Mesenteric fat pad (tissue), 1 donor: Measurements from ENCODE around the gene LHX3. TPM values are rescaled to one million over a fixed set of nuclear protein-coding genes. Genes with fewer than 3 reads are reported as not detected.

Experiments
- DNase-seq: peaks from one replicate; pipeline ENCODE4 v3.0.0-alpha.2; 2020; ENCODE audit warnings: low spot score
- total RNA-seq: library from RNA; stranded (reverse); fragmentation: NEBNext Ultra II Directional; extraction: Animal tissue kit (Norgen Biotek cat#: 25700); gene quantifications from one replicate; pipeline ENCODE4 v1.2.1, GENCODE V29; 2021
- donor health status: DM: yes; HTN: yes; CAD: no.

Gene LHX3
- total RNA-seq, 1 donor from 2014 or later, result not detected

- no peak for DNase-seq
These were observed 4.3 kb upstream of the LHX3 start for GRCh38 chr9:136209232-136209631.

GRCh38 chr9:136208675-136209074 is 3.7 kb upstream of the LHX3 start:
- DNase-seq, result no peak

GRCh38 chr9:136207616-136208015 is 2.7 kb upstream of the LHX3 start:
- no peak for DNase-seq

GRCh38 chr9:136206602-136207275 is 1.8 kb upstream of the LHX3 start:
- DNase-seq, result no peak

GRCh38 chr9:136205707-136205992 is 722 bp upstream of the LHX3 start:
- DNase-seq, result no peak

GRCh38 chr9:136204145-136204805 is 653 bp downstream of the LHX3 start:
- no peak for DNase-seq

- DNase-seq, result no peak
These were observed 1.4 kb downstream of the LHX3 start for GRCh38 chr9:136203408-136204144.

GRCh38 chr9:136202454-136203407 is 2.2 kb downstream of the LHX3 start:
- no peak for DNase-seq

GRCh38 chr9:136201609-136202453 is 3.1 kb downstream of the LHX3 start:
- DNase-seq, result no peak

GRCh38 chr9:136201174-136201573 is 3.8 kb downstream of the LHX3 start:
- DNase-seq, result no peak

GRCh38 chr9:136200424-136200823 is 4.5 kb downstream of the LHX3 start:
- DNase-seq, result no peak

- no peak for DNase-seq
These were observed 5.3 kb downstream of the LHX3 start for GRCh38 chr9:136199391-136200288.

- DNase-seq, result no peak
These were observed 6.3 kb downstream of the LHX3 start for GRCh38 chr9:136198605-136199083.

- DNase-seq, result no peak
These were observed 6.9 kb downstream of the LHX3 start for GRCh38 chr9:136197930-136198604.

GRCh38 chr9:136197084-136197875 is 7.6 kb downstream of the LHX3 start:
- DNase-seq, result no peak

- DNase-seq, result no peak
These were observed 8.4 kb downstream of the LHX3 start for GRCh38 chr9:136196404-136197083.

- no peak for DNase-seq
These were observed 10.4 kb downstream of the LHX3 start for GRCh38 chr9:136194540-136194939.
